HepG2 (cell line): Measurements from ENCODE around the gene PNPLA2. TPM values are rescaled to one million over a fixed set of nuclear protein-coding genes. Genes with fewer than 3 reads are reported as not detected.

ENCODE experiments used
- ARID3A ChIP-seq: IDR thresholded peaks from 2 replicates; pipeline ENCODE4 v1.6.1; 2012; ENCODE audit warnings: low read depth, low read length, improper control_type of control experiment
- CHD4 ChIP-seq: fragments of 200-600 bp; sonication (generic); IDR thresholded peaks from 2 replicates; pipeline ENCODE4 v1.7.0; 2017; ENCODE audit warnings: mild to moderate bottlenecking, low read length, borderline replicate concordance
- DPF2 ChIP-seq: sonication (generic); formaldehyde crosslinking; IDR thresholded peaks from 2 replicates; pipeline ENCODE4 v1.4.0; 2020; ENCODE audit warnings: mild to moderate bottlenecking, low read depth, missing genetic modification reagents, borderline replicate concordance
- EEA1 ChIP-seq: sonication (generic); formaldehyde crosslinking; IDR thresholded peaks from 2 replicates; pipeline ENCODE4 v1.5.1; 2020; ENCODE audit warnings: mild to moderate bottlenecking, missing genetic modification reagents, borderline replicate concordance
- IKZF4 ChIP-seq: sonication (generic); formaldehyde crosslinking; IDR thresholded peaks from 2 replicates; pipeline ENCODE4 v1.5.1; 2020; ENCODE audit warnings: borderline replicate concordance, mild to moderate bottlenecking, low read depth, missing genetic modification reagents; ENCODE audit errors: not compliant biosample characterization
- MEIS1 ChIP-seq: sonication (generic); formaldehyde crosslinking; IDR thresholded peaks from 2 replicates; pipeline ENCODE4 v1.9.0; 2021; ENCODE audit warnings: mild to moderate bottlenecking, missing genetic modification reagents, moderate library complexity, borderline replicate concordance
- MIER3 ChIP-seq: IDR thresholded peaks from 2 replicates; pipeline ENCODE4 v1.6.1; 2016; ENCODE audit warnings: missing compliant biosample characterization, borderline replicate concordance
- POGZ ChIP-seq: sonication (generic); formaldehyde crosslinking; IDR thresholded peaks from 2 replicates; pipeline ENCODE4 v1.4.0; 2020; ENCODE audit warnings: mild to moderate bottlenecking, missing genetic modification reagents
- TEF ChIP-seq: sonication (generic); formaldehyde crosslinking; IDR thresholded peaks from 2 replicates; pipeline ENCODE4 v1.5.0; 2020; ENCODE audit warnings: missing genetic modification reagents
- TGIF2 ChIP-seq: IDR thresholded peaks from 2 replicates; pipeline ENCODE4 v1.6.1; 2016; ENCODE audit warnings: control low read depth, missing compliant biosample characterization
- THAP11 ChIP-seq: IDR thresholded peaks from 2 replicates; pipeline ENCODE4 v1.6.1; 2016; ENCODE audit warnings: missing biosample characterization, missing genetic modification reagents
- U2AF2 ChIP-seq: fragments of 200-400 bp; formaldehyde crosslinking; IDR thresholded peaks from 2 replicates; pipeline ENCODE4 v1.6.1; 2017; ENCODE audit warnings: low read depth, mild to moderate bottlenecking, low read length
- ZNF24 ChIP-seq: fragments of 450-650 bp; IDR thresholded peaks from 2 replicates; pipeline ENCODE4 v1.6.1; 2017; ENCODE audit warnings: antibody characterized with exemption, mild to moderate bottlenecking
- ZNF256 ChIP-seq: sonication (generic); formaldehyde crosslinking; conservative IDR thresholded peaks from 2 replicates; pipeline ENCODE4 v1.4.0; 2020; ENCODE audit warnings: missing genetic modification reagents
- ZNF383 ChIP-seq: sonication (generic); formaldehyde crosslinking; IDR thresholded peaks from 2 replicates; pipeline ENCODE4 v1.4.0; 2020; ENCODE audit warnings: missing genetic modification reagents, mild to moderate bottlenecking, borderline replicate concordance
- ZNF607 ChIP-seq: sonication (generic); formaldehyde crosslinking; IDR thresholded peaks from 2 replicates; pipeline ENCODE4 v1.5.1; 2020; ENCODE audit warnings: missing genetic modification reagents, mild to moderate bottlenecking, borderline replicate concordance
- ZNF615 ChIP-seq: sonication (generic); formaldehyde crosslinking; IDR thresholded peaks from 2 replicates; pipeline ENCODE4 v1.5.0; 2020; ENCODE audit warnings: mild to moderate bottlenecking, missing genetic modification reagents, borderline replicate concordance
- ZNF704 ChIP-seq: sonication (generic); formaldehyde crosslinking; IDR thresholded peaks from 2 replicates; pipeline ENCODE4 v1.8.1; 2023; ENCODE audit warnings: mild to moderate bottlenecking, inconsistent platforms, moderate library complexity, missing genetic modification reagents, borderline replicate concordance
- ZNF891 ChIP-seq: sonication (generic); formaldehyde crosslinking; IDR thresholded peaks from 2 replicates; pipeline ENCODE4 v1.5.0; 2020; ENCODE audit warnings: mild to moderate bottlenecking, missing genetic modification reagents
- polyA plus RNA-seq, 8 experiments: library from polyadenylated mRNA; depleted of rRNA in 3 of 8; stranded (reverse) in 7 of 8; unstranded in 1 of 8; fragments of >200 nt; fragmentation: Illumina TruSeq in 4 of 8; extraction: Trizol in 4 of 8; gene quantifications; 2 replicates each; pipeline versions ENCODE4 v1.2.1 to v1.2.3, GENCODE V29; 2011 to 2016; ENCODE audit warnings: low read depth in 4 of 8, missing spikeins in 1 of 8, mixed read lengths in 1 of 8; ENCODE audit not compliant: insufficient read depth in 1 of 8
- total RNA-seq, 5 experiments: library from RNA; depleted of rRNA; stranded (reverse); fragments of >200 nt; fragmentation: Illumina TruSeq; extraction: Trizol; gene quantifications; 2 replicates each; pipeline ENCODE4 v1.2.3, GENCODE V29; 2016; ENCODE audit warnings: low read depth in 1 of 5
- TF ChIP-seq, protein P1 (sequence below): fragments of 450-650 bp; IDR thresholded peaks from 2 replicates; pipeline ENCODE4 v1.6.1; 2016
- TF ChIP-seq, protein P2 (sequence below): sonication (generic); formaldehyde crosslinking; IDR thresholded peaks from 2 replicates; pipeline ENCODE4 v1.5.0; 2020; ENCODE audit warnings: missing genetic modification reagents, mild to moderate bottlenecking, borderline replicate concordance

PNPLA2 gene
- total and polyA plus RNA-seq, 2 of the 13 experiments (the other 11 are each of a cell fraction or from before 2014, with no cell fraction given): 10.5 to 43.2 TPM

DNA sequence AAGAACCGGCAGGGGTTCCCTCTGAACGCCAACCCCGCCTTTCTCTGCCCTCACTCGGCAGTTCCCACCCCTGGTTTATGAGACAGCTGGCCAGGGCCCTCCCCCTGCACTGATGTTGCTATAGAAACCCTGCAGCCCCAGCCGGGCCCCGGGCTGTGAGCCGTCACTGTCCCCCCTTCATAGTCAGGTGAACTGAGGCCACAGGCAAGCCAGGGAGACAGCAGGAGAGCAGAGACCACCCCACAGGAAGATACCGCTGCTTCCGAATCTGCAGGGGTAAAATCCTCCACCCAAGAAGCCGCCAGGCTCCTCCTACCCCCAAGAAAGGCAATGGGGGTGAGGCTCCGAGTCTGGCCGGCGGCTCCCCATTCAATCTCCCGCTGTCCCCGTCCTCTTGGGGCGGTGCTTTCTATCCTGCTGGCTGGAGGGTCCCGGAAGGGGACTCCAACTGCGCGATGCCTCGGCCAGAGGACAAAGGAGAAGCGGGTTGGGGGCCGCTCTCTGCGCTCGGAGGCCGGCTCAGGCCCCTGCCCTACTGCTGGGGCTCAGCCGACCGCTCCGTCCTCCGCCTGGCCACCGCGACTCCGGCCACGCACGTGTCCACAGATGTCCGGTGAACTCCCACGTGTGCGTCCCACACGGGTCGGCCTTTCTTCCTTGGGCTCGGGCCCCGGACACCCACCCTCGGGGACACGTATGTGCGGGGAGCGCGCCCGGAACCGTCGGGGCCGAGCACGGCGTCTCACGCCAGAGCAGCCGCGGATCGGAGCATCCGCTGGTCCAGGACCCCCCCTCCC is 21.2 kb upstream of the PNPLA2 start (continued):
- TF ChIP-seq MIER3: 0 out of 2 replicates have a peak, but pooled peaks have one; percentile 27
- no peak for TF ChIP-seq ZNF256 (CRISPR knock-in tag)
- no peak for TF ChIP-seq MEIS1 (CRISPR knock-in tag)
- TF ChIP-seq IKZF4 (CRISPR knock-in tag): no peak
- peak; percentile 60; the same call in 1 of the 2 replicates for TF ChIP-seq ZNF891 (CRISPR knock-in tag)
- TF ChIP-seq DPF2 (CRISPR knock-in tag): no peak
- no peak for TF ChIP-seq ZNF704 (CRISPR knock-in tag)
- no peak for TF ChIP-seq POGZ (CRISPR knock-in tag)
- peak; percentile 25; the same call in 1 of the 2 replicates for TF ChIP-seq TGIF2
- TF ChIP-seq, protein P1, sequence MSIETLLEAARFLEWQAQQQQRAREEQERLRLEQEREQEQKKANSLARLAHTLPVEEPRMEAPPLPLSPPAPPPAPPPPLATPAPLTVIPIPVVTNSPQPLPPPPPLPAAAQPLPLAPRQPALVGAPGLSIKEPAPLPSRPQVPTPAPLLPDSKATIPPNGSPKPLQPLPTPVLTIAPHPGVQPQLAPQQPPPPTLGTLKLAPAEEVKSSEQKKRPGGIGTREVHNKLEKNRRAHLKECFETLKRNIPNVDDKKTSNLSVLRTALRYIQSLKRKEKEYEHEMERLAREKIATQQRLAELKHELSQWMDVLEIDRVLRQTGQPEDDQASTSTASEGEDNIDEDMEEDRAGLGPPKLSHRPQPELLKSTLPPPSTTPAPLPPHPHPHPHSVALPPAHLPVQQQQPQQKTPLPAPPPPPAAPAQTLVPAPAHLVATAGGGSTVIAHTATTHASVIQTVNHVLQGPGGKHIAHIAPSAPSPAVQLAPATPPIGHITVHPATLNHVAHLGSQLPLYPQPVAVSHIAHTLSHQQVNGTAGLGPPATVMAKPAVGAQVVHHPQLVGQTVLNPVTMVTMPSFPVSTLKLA: peak; percentile 74
- no peak for TF ChIP-seq U2AF2
- no peak; the same call in 1 of the 2 replicates for TF ChIP-seq EEA1 (CRISPR knock-in tag)
- TF ChIP-seq THAP11 (CRISPR knock-in tag): peak; percentile 10; the same call in 1 of the 2 replicates
- TF ChIP-seq ZNF615: no peak
- no peak for TF ChIP-seq TEF
- peak; percentile 8; the same call in 1 of the 2 replicates for TF ChIP-seq ZNF607 (CRISPR knock-in tag)
- TF ChIP-seq ZNF24: no peak
- no peak for TF ChIP-seq CHD4
- TF ChIP-seq ZNF383 (CRISPR knock-in tag): peak; percentile 25; the same call in 1 of the 2 replicates
- TF ChIP-seq ARID3A: no peak
- TF ChIP-seq, protein P2, sequence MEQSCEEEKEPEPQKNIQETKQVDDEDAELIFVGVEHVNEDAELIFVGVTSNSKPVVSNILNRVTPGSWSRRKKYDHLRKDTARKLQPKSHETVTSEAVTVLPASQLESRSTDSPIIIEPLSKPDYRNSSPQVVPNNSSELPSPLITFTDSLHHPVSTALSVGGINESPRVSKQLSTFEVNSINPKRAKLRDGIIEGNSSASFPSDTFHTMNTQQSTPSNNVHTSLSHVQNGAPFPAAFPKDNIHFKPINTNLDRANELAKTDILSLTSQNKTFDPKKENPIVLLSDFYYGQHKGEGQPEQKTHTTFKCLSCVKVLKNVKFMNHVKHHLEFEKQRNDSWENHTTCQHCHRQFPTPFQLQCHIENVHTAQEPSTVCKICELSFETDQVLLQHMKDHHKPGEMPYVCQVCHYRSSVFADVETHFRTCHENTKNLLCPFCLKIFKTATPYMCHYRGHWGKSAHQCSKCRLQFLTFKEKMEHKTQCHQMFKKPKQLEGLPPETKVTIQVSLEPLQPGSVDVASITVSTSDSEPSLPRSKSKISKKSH (CRISPR knock-in tag): no peak
